Body of pancreas (tissue), 4 donors: ENCODE measurements around the gene P2RY6.

Experiments
- POLR2A ChIP-seq, 3 donors: fragments of 450-650 bp; IDR thresholded peaks; one replicate each; pipeline ENCODE4 v1.6.1; 2016; ENCODE audit warnings: antibody characterized with exemption in 3 of 3, mild to moderate bottlenecking in 2 of 3
- TF ChIP-seq, protein P1 (sequence below), 7 experiments: fragments of 450-650 bp in 4 of 7; fragments of 200-600 bp in 3 of 7; sonication (generic) in 3 of 7; IDR thresholded peaks; one replicate each; pipeline ENCODE4 v1.5.1; 2016 to 2019; ENCODE audit warnings: antibody characterized with exemption in 7 of 7

GRCh38 chr11:73236854-73237253 lies 35.3 kb upstream of the P2RY6 start:
- TF ChIP-seq, protein P1, sequence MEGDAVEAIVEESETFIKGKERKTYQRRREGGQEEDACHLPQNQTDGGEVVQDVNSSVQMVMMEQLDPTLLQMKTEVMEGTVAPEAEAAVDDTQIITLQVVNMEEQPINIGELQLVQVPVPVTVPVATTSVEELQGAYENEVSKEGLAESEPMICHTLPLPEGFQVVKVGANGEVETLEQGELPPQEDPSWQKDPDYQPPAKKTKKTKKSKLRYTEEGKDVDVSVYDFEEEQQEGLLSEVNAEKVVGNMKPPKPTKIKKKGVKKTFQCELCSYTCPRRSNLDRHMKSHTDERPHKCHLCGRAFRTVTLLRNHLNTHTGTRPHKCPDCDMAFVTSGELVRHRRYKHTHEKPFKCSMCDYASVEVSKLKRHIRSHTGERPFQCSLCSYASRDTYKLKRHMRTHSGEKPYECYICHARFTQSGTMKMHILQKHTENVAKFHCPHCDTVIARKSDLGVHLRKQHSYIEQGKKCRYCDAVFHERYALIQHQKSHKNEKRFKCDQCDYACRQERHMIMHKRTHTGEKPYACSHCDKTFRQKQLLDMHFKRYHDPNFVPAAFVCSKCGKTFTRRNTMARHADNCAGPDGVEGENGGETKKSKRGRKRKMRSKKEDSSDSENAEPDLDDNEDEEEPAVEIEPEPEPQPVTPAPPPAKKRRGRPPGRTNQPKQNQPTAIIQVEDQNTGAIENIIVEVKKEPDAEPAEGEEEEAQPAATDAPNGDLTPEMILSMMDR (IDR thresholded peaks at IDR 0.05), result peak in 6 of 7 experiments; percentile 21 to 49 (median 34)
- TF ChIP-seq POLR2A (IDR thresholded peaks at IDR 0.05), result no peak
